ENCODE results near the gene GCK. TPM values are rescaled to one million over a fixed set of nuclear protein-coding genes. Genes with fewer than 3 reads are reported as not detected.

The GCK gene
- total RNA-seq, 1 experiment from 2014 or later = 2.6 TPM

DNA sequence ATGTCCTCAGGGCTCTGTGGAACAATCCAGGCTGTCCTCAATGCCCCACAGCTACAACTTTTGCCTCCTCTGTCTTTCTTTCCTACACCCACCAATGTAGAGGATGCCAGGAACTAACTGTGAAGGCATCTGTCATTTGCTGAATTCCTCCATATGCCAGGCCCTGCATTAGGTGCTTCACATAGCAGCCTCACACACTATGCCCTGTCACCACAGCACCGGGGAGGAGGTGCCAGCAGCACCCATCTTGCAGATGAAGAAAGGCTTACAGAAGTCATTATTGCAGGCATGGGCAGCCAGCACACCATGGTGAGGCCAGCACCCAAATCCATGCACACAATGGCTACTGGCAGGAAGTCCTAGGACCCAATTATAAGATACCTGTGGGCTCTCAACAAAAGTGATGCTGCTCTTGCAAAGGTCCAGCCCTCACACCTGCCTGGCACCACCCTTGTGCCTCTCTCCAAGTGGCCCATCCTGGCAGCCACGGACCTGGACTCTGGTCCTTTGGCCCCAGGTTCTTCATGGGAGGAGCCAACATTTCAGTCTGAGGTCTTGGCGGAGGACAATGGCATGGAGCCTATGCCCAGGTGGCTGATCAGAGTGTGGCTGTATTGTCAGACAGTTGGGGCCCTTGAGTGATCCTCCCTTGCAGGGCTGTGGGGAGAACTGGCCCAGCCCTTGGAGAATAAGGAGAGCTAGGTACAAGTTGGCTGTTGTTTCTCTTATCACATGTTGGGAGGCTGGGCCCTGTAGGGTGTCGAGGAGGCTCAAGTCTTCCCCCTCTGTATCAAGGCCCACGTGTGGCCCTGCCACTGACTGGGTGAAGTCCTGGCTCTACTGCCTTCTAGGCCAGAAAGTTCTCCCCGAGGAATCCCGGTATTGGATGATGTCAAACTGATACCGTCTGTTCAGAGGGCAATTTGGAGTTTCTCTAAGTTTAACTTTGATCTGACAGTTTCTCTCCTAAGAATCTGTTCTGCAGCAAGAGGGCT, 33.8 kb downstream of the GCK start:
- no peak for DNase-seq (ENCODE audit: low read depth)

DNA sequence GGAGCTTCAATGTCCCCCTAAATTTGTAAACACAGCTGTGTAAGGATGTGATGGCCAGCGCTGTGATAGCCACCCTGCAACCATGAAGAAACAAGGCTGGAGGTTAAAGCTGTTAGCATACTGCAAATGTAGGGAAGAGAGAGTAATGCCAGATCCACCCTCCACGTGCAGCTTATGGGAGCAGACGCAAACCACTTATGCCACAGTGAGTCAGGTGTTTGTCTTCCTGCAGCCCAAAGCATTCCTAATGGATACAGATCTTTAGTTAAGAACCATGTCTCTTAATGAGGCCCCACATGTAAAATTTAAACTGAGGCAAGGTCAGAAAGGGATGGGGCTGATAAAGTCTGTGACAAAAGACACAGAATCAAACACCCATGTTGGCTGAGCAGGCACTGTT, 34.5 kb downstream of the GCK start:
- peak; percentile 52 for DNase-seq (ENCODE audit: low read depth)

DNA sequence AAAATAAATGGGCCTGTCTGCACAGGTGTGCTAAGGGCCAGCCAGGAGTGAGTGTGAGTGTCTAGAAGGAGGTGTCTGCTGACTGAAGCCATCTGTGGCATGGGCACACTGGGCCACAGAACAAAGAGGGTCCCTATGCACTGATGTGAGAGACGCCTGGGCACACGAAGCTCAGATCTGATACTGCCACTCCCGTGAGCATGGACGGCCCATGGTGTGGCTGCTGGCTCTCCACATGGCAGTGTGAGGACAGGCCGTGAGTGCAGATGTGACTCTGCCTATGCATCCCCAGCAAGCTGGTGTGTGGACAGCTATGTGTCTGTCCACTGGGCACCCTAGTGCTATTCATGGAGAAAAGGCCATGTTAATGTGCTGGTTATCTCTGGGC, 35.3 kb downstream of the GCK start:
- DNase-seq (ENCODE audit: low read depth) = no peak

DNA sequence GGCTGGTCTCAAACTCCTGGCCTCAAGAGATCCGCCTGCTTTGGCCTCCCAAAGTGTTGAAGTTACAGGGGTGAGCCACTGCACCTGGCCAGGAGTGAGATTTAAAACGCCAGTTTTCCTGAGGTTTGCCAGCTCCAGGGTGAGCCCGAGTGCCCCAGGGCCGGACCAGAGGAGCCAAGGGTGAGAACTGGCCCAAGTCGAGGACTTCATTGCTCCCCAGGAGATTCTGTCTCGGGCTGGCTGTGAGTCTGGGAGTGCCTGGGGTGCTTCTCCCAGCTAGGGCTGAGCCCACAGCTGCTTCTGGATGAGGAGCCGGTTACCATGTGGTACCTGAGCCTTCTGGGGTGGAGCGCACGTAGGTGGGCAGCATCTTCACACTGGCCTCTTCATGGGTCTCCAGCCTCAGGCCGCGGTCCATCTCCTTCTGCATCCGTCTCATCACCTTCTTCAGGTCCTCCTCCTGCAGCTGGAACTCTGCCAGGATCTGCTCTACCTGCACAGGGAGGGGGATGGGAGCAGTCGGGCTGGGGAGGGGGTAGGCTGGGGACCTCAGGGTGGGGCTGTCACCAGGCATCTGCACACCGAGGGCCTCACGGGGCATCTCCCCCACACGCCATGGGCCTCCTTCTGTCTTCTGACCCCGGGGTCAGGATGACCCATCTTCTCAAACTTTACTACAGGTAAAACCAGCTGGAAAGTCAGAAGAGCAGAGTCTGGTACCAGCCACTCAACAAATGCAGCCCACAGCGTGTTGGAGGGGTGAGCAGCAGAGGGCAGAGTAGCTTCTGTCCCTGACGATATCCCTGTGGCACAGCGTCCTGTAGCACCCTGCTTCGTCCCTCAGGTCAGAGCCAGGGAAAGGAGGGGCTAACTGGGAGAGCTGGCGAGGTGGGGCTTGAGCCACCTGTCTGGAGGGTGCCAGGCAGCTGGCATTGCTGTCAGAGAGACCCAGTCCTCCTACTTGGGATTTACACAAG, 36.0 kb downstream of the GCK start:
- DNase-seq (ENCODE audit: low read depth) = no peak

- DNase-seq (ENCODE audit: low read depth) = no peak
Observed at GRCh38 chr7:44151956-44152355, 37.3 kb downstream of the GCK start.

DNA sequence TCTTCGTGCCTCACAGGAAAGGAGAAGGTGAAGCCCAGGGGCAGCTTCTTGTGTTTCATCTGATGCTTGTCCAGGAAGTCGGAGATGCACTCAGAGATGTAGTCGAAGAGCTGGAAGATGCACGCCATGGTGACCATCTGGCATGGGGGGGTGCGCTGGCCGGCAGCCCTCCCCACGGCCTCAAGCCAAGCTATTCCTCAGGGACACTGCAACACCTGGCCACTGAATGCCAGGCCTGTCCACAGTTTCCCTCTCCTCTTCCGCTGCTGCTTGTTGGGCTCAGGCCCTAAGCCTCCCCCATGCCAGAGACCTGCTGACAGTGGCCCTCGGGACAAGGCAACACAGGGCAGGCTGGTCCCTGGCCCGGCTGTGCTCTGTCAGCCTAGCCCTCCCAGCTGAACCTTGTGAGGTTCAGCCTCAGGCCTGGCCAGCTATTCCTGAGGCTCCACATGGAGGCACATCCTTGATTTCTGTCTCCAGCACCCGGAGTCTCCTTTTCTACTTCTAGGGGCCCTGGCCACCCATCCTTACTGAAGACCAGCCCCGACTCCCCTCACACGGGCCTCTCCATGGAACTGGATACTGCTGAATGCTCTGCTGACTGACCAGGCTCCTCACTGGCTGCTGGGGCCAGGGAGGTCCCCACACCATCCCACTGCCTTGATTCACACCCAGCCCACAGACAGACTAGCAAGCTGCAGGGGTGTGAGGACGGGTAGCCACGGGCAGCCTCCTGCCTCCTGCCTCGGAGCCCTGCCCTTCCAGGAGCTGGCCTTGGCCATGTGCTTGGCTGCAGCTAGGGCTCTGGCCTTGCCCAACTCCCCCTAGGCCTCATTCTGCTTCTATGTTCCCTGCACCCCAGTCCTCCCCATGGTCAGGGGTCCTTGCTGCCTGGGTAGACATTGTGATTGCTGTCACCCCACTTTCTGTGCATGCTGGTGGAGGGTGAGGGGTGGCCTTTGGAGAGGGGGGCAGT, 38.0 kb downstream of the GCK start:
- no peak for DNase-seq (ENCODE audit: low read depth)

DNA sequence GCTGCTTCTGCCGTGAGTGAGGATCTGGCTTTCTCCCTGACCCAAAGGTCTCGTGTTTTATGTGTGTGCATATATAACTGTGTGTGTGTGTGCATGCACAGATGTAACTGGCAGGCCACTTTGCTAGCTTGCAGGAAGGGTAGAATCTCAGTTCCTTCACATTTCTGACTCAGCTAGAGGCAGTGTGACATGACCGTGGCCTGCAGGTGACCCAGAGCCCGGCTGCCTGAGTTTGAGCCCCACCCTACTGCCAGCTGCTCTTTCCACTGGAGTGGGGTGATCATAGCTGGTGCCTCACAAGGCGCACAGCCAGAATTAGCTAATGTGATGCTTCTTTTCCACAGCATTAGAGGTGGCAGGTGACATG, 38.8 kb downstream of the GCK start:
- peak; percentile 18 for DNase-seq (ENCODE audit: low read depth)

GRCh38 chr7:44149571-44150465, 39.4 kb downstream of the GCK start:
- no peak for DNase-seq (ENCODE audit: low read depth)

DNA sequence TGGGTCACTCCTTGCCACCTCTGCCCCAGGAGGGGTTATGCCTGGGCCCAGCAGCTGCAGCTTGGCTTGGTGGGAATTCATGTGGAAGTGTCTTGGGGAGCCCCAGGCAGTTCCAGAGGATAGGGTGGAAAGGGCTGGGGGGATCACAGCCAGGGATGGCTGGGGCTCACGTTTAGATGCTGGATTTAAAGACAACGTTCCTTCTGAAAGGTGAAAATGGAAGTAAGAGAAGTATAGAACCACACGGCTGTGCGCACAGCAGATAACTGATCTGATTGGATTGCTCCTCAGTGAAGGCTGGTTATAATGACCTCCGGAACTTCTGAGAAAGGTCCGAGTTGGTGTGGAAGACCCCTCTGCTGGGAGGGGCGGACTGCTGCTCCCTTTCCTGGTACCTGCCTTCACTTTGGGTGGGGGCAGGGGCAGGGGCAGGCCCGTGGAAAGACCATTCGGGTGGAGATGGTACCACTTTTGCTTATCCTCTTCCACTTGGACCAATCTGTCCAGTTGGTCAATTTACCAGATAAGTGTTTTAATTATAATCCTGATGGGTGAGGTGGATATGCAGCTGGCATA, 40.2 kb downstream of the GCK start:
- DNase-seq (ENCODE audit: low read depth) = no peak

- no peak for DNase-seq (ENCODE audit: low read depth)
Observed at GRCh38 chr7:44148166-44148565, 41.1 kb downstream of the GCK start.

DNA sequence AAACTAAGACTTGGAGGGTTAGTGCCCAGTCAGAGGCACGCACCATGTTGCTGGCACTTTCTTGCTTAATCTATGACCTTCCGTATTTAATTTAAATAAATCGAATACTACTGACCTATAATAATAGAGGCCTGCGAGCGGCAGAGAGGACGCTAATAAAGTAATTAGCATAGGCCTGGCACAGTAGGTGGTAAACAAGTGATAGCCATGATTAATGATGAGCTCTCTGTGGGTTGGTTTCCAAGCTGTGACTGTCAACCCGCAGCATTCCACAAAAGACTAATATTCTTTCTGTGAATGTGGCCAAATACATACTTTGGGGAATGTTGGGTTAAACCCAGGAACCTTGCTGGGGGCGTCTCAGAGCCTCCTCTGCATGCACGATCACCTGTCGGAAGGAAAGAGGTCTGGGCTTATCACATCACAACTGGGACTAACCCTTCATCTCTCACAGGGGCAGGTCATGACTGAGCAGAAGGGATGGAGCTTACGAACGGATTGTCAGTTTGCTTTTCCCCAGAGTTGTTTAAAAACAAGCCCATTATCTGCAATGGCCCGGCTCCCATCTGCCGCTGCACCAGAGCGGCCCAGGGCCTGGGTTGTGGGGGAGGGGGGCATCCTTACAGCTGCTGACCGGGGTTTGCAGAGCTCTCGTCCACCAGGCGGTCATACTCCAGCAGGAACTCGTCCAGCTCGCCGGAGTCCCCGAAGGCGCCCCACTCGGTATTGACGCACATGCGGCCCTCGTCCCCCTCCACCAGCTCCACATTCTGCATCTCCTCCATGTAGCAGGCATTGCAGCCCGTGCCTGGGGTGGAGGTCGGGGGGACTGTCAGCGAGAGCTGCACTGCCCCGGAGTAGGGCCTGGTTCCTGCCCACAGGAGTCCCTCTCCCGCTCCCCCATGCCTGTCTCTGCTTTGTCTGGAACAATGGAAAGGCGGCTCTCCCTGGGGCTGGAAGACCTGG, 41.9 kb downstream of the GCK start:
- no peak for DNase-seq (ENCODE audit: low read depth)

DNA sequence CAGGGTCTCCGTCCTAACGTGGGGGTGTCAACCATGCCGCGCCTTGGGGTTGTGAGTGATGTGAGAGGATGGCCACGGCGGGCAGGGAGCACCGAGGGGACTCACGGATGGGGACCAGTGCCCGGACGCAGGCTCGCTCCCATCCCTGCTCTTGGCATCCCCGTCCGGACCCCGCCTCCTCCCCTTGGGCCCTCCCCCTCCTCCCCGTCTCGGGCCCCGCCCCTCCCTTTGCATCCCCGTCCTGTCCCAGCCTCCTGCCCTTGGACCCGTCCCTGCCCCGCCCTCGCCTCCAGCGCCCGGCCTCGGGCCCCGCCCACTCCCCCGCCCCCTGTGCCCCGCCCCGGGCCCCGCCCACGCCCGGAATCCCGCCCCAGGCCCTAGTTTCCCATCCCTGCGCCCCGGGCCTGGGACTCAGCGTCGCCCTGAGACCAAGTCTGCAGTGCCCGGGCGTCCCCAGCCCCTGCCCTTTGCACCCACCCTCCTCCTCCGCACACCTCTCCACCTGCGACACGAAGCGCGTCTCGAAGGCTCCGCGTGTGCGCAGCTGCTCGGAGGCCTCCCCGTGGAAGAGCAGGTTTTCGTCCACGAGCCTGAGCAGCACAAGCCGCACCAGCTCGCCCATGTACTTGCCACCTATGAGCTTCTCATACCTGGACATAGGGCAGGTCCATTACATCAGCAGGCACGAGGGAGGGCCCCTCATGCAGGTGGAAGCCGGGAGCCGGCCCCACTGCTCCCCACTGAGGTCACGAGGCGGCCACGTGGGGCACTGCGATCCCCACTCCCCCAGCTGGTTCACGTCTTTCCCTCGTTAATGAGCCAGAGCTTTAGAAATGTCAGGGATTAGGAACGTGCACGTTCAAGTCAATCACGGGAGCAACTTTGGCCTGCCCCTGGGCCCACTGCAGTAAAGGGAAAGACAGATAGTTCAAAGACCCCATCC, 43.0 kb downstream of the GCK start:
- peak; percentile 68 for DNase-seq (ENCODE audit: low read depth)

GRCh38 chr7:44145479-44145968, 43.7 kb downstream of the GCK start:
- DNase-seq (ENCODE audit: low read depth) = no peak

DNA sequence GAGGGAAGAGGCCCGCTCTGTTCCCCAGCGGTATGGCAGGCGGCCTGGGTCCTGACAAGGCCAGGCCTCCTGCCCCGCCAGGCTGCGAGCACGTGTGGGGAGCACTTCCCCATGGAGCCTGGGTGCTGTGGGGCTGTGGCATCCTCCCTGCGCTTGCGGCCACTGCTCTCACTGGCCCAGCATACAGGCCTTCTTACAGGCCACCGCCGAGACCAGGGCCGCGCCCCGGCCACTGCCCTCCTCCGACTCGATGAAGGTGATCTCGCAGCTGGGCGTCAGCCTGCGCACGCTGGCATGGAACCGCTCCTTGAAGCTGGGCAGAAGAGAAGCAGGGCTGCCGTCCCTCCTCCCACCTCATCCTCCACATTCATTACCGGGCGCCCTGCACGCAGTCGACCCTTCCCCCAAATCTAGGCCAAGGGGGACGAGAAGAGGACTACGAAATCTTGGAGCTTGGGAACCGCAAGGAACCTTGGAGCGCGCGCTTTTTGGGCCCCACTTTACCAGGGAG, 44.2 kb downstream of the GCK start:
- DNase-seq (ENCODE audit: low read depth) = no peak

- DNase-seq (ENCODE audit: low read depth) = no peak
Observed at GRCh38 chr7:44144426-44144967, 44.7 kb downstream of the GCK start.

DNA sequence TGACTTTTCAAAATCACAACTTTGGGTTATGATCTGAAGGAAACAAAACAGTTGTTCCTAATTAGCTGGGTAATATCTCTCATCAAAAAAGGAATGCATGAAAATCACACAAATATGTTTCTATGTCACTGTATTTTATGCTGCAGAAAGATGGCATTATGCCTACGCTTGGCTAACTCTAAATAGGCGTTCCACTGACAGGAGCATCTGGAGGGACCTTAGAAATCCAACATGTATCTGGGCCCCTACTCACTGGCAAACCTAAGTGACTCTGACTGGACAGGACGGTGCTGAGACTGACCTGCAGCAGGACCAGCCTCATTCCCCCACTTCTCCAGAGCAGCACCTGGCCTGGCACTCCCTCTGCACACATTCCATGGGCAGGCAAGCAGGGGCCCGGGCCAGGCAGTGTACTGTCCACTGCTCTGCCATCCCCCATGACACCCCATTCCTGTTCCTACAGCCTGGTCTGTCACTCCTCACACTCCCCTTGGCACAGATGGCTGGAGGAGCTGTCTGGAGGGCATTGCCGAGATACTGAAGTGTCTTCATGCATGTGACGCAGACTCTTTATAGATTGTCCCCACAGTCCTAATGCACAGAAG, 45.5 kb downstream of the GCK start:
- no peak for DNase-seq (ENCODE audit: low read depth)
